Immature natural killer cell (primary cell): Measurements from ENCODE around the gene AKAP3. TPM values are rescaled to one million over a fixed set of nuclear protein-coding genes. Genes with fewer than 3 reads are reported as not detected.

Experiments used
- DNase-seq, 3 donors: peaks; one replicate each; pipeline ENCODE4 v3.0.0; 2022; ENCODE audit warnings: mixed read lengths in 1 of 3
- H3K27ac Mint-ChIP-seq, 6 donors: one replicate each; pipeline ENCODE4 v1.8.0; 2020; ENCODE audit warnings: mixed read lengths in 6 of 6, mild to moderate bottlenecking in 5 of 6, inconsistent platforms in 4 of 6, moderate library complexity in 3 of 6
- H3K27me3 Mint-ChIP-seq, 3 donors: one replicate each; pipeline ENCODE4 v1.8.0; 2020 to 2021; ENCODE audit warnings: low read depth in 3 of 3, mild to moderate bottlenecking in 3 of 3, mixed read lengths in 3 of 3, moderate library complexity in 3 of 3, inconsistent platforms in 1 of 3
- H3K36me3 Mint-ChIP-seq, 3 donors: one replicate each; pipeline ENCODE4 v1.8.0; 2020; ENCODE audit warnings: mixed read lengths in 3 of 3, inconsistent platforms in 2 of 3, mild to moderate bottlenecking in 2 of 3
- H3K4me1 Mint-ChIP-seq, 2 donors: one replicate each; pipeline ENCODE4 v1.8.0; 2020; ENCODE audit warnings: inconsistent platforms in 2 of 2, mild to moderate bottlenecking in 2 of 2, mixed read lengths in 2 of 2, moderate library complexity in 1 of 2
- H3K4me3 Mint-ChIP-seq, 5 donors: one replicate each; pipeline ENCODE4 v1.8.0; 2020; ENCODE audit warnings: mild to moderate bottlenecking in 5 of 5, mixed read lengths in 5 of 5, inconsistent platforms in 3 of 5, moderate library complexity in 3 of 5
- H3K9me3 Mint-ChIP-seq, 6 donors: one replicate each; pipeline ENCODE4 v1.8.0; 2020; ENCODE audit warnings: mild to moderate bottlenecking in 6 of 6, mixed read lengths in 6 of 6, inconsistent platforms in 4 of 6, moderate library complexity in 3 of 6
- polyA plus RNA-seq, 3 donors: library from polyadenylated mRNA; unstranded; fragments of 300-500 nt; fragmentation: Illumina TruSeq; gene quantifications; one replicate each; pipeline ENCODE4 v1.2.3, GENCODE V29; 2021

Gene AKAP3
- polyA plus RNA-seq, 3 donors from 2014 or later, result 0.11 to 2.0 TPM; not detected in 1

GRCh38 chr12:4628406-4628805 is 20.4 kb downstream of the AKAP3 start:
- DNase-seq, result no peak
- Mint-ChIP-seq H3K27ac (no peak overlapping the region), H3K36me3 (peaks cover 0 to 4% (median 0%) of the 10 kb centered on the region in 3 donors), H3K27me3 (peaks cover 0 to 6% (median 4%) of the 10 kb centered on the region in 3 donors), H3K4me1 (no peaks in the 10 kb centered on the region), H3K9me3 (peaks cover 0 to 2% (median 0%) of the 10 kb centered on the region in 6 donors), H3K4me3 (no peak overlapping the region)

- H3K4me3 Mint-ChIP-seq, result no peak overlapping the region
- no peaks in the 10 kb centered on the region for H3K4me1 Mint-ChIP-seq
- peaks cover 0 to 6% (median 5%) of the 10 kb centered on the region in 3 donors for H3K27me3 Mint-ChIP-seq
- H3K9me3 Mint-ChIP-seq, result peaks cover 0 to 2% (median 0%) of the 10 kb centered on the region in 6 donors
- H3K36me3 Mint-ChIP-seq, result peaks cover 0 to 4% (median 0%) of the 10 kb centered on the region in 3 donors
- H3K27ac Mint-ChIP-seq, result no peak overlapping the region
- DNase-seq, result no peak
These were observed 22.3 kb downstream of the AKAP3 start for GRCh38 chr12:4626543-4626942.

GRCh38 chr12:4621511-4621910 is 27.3 kb downstream of the AKAP3 start:
- Mint-ChIP-seq H3K9me3 (no peaks in the 10 kb centered on the region), H3K27ac (no peak overlapping the region), H3K36me3 (no peaks in the 10 kb centered on the region), H3K4me1 (no peaks in the 10 kb centered on the region), H3K27me3 (peaks cover 0 to 6% (median 4%) of the 10 kb centered on the region in 3 donors), H3K4me3 (no peak overlapping the region)
- no peak for DNase-seq

GRCh38 chr12:4615667-4616066 is 33.2 kb downstream of the AKAP3 start:
- Mint-ChIP-seq H3K4me1 (no peaks in the 10 kb centered on the region), H3K27me3 (peaks cover 0 to 1% (median 0%) of the 10 kb centered on the region in 3 donors), H3K36me3 (peaks cover 25 to 34% (median 26%) of the 10 kb centered on the region in 3 donors), H3K4me3 (no peak overlapping the region), H3K27ac (no peak overlapping the region), H3K9me3 (no peaks in the 10 kb centered on the region)
- no peak for DNase-seq

GRCh38 chr12:4610481-4610880 is 38.4 kb downstream of the AKAP3 start:
- H3K36me3 Mint-ChIP-seq, result peaks cover 19 to 34% (median 25%) of the 10 kb centered on the region in 3 donors

GRCh38 chr12:4609071-4609470 is 39.8 kb downstream of the AKAP3 start:
- H3K27me3 Mint-ChIP-seq, result peaks cover 0 to 4% (median 0%) of the 10 kb centered on the region in 3 donors
- no peak overlapping the region for H3K27ac Mint-ChIP-seq
- H3K9me3 Mint-ChIP-seq, result no peaks in the 10 kb centered on the region
- H3K36me3 Mint-ChIP-seq, result peaks cover 9 to 26% (median 17%) of the 10 kb centered on the region in 3 donors
- DNase-seq, result no peak
- peaks cover 20 to 33% of the 10 kb centered on the region in 2 donors for H3K4me1 Mint-ChIP-seq
- H3K4me3 Mint-ChIP-seq, result no peak overlapping the region

More at GRCh38 chr12:4610481-4610880, 38.4 kb downstream of the AKAP3 start:
- H3K27ac Mint-ChIP-seq, result peak overlapping the region in 1 of 6 donors; percentile 3
- DNase-seq, result no peak
- H3K27me3 Mint-ChIP-seq, result no peaks in the 10 kb centered on the region
- no peak overlapping the region for H3K4me3 Mint-ChIP-seq
- no peaks in the 10 kb centered on the region for H3K9me3 Mint-ChIP-seq
- peaks cover 11 to 21% of the 10 kb centered on the region in 2 donors for H3K4me1 Mint-ChIP-seq

- Mint-ChIP-seq H3K27ac (no peak overlapping the region), H3K9me3 (no peaks in the 10 kb centered on the region), H3K4me1 (peaks cover 20 to 33% of the 10 kb centered on the region in 2 donors), H3K36me3 (peaks cover 0 to 10% (median 3%) of the 10 kb centered on the region in 3 donors), H3K27me3 (peaks cover 0 to 11% (median 0%) of the 10 kb centered on the region in 3 donors), H3K4me3 (peak overlapping the region in 4 of 5 donors; percentile 18 to 44 (median 30))
- DNase-seq, result no peak
These were observed 41.8 kb downstream of the AKAP3 start for GRCh38 chr12:4607056-4607455.

GRCh38 chr12:4604684-4605193 is 44.1 kb downstream of the AKAP3 start:
- peak overlapping the region; percentile 76 to 96 (median 92) for H3K27ac Mint-ChIP-seq
- peak overlapping the region; percentile 95 to 100 (median 98) for H3K4me3 Mint-ChIP-seq
- no peaks in the 10 kb centered on the region for H3K36me3 Mint-ChIP-seq
- H3K27me3 Mint-ChIP-seq, result peaks cover 0 to 11% (median 0%) of the 10 kb centered on the region in 3 donors
- H3K4me1 Mint-ChIP-seq, result peaks cover 20 to 33% of the 10 kb centered on the region in 2 donors
- no peaks in the 10 kb centered on the region for H3K9me3 Mint-ChIP-seq
- DNase-seq, result peak; percentile 68 to 74 (median 70)

- H3K27ac Mint-ChIP-seq, result no peak overlapping the region
- peaks cover 0 to 11% (median 0%) of the 10 kb centered on the region in 3 donors for H3K27me3 Mint-ChIP-seq
- H3K36me3 Mint-ChIP-seq, result no peaks in the 10 kb centered on the region
- no peak overlapping the region for H3K4me3 Mint-ChIP-seq
- no peaks in the 10 kb centered on the region for H3K9me3 Mint-ChIP-seq
- H3K4me1 Mint-ChIP-seq, result peaks cover 20 to 33% of the 10 kb centered on the region in 2 donors
- no peak for DNase-seq
These were observed 44.9 kb downstream of the AKAP3 start for GRCh38 chr12:4603946-4604345.

- Mint-ChIP-seq H3K27ac (no peak overlapping the region), H3K4me3 (no peak overlapping the region), H3K36me3 (no peaks in the 10 kb centered on the region), H3K4me1 (peaks cover 20 to 33% of the 10 kb centered on the region in 2 donors), H3K27me3 (peaks cover 0 to 11% (median 0%) of the 10 kb centered on the region in 3 donors), H3K9me3 (no peaks in the 10 kb centered on the region)
- DNase-seq, result no peak
These were observed 45.4 kb downstream of the AKAP3 start for GRCh38 chr12:4603421-4603820.

- H3K9me3 Mint-ChIP-seq, result no peaks in the 10 kb centered on the region
- no peaks in the 10 kb centered on the region for H3K4me1 Mint-ChIP-seq
- no peak overlapping the region for H3K4me3 Mint-ChIP-seq
- H3K27me3 Mint-ChIP-seq, result peaks cover 0 to 7% (median 2%) of the 10 kb centered on the region in 3 donors
- H3K36me3 Mint-ChIP-seq, result no peaks in the 10 kb centered on the region
- DNase-seq, result no peak
- no peak overlapping the region for H3K27ac Mint-ChIP-seq
These were observed 53.0 kb downstream of the AKAP3 start for GRCh38 chr12:4595881-4596280.

- no peak for DNase-seq
- Mint-ChIP-seq H3K4me1 (no peaks in the 10 kb centered on the region), H3K27me3 (peaks cover 0 to 7% (median 6%) of the 10 kb centered on the region in 3 donors), H3K27ac (no peak overlapping the region), H3K9me3 (no peaks in the 10 kb centered on the region), H3K4me3 (no peak overlapping the region), H3K36me3 (no peaks in the 10 kb centered on the region)
These were observed 57.6 kb downstream of the AKAP3 start for GRCh38 chr12:4591180-4591687.

GRCh38 chr12:4589941-4590340 is 58.9 kb downstream of the AKAP3 start:
- DNase-seq, result no peak
- H3K9me3 Mint-ChIP-seq, result no peaks in the 10 kb centered on the region
- H3K4me1 Mint-ChIP-seq, result no peaks in the 10 kb centered on the region
- H3K4me3 Mint-ChIP-seq, result no peak overlapping the region
- H3K27ac Mint-ChIP-seq, result no peak overlapping the region
- no peaks in the 10 kb centered on the region for H3K36me3 Mint-ChIP-seq
- peaks cover 0 to 6% (median 4%) of the 10 kb centered on the region in 3 donors for H3K27me3 Mint-ChIP-seq

GRCh38 chr12:4588916-4589315 is 59.9 kb downstream of the AKAP3 start:
- H3K27ac Mint-ChIP-seq, result no peak overlapping the region
- no peaks in the 10 kb centered on the region for H3K9me3 Mint-ChIP-seq
- H3K36me3 Mint-ChIP-seq, result no peaks in the 10 kb centered on the region
- H3K27me3 Mint-ChIP-seq, result peaks cover 0 to 6% (median 2%) of the 10 kb centered on the region in 3 donors
- H3K4me1 Mint-ChIP-seq, result no peaks in the 10 kb centered on the region
- no peak overlapping the region for H3K4me3 Mint-ChIP-seq
- DNase-seq, result no peak
